Hematopoietic multipotent progenitor cell treated with erythropoietin and hydrocortisone succinate and interleukin-3 and kit ligand, for 15 days (in vitro differentiated cells): ENCODE measurements around the gene SMYD1.

ENCODE experiments used
- DNase-seq: peaks from one replicate; pipeline ENCODE4 v3.0.0-alpha.2; 2015; ENCODE audit warnings: low spot score

The SMYD1 gene

DNA sequence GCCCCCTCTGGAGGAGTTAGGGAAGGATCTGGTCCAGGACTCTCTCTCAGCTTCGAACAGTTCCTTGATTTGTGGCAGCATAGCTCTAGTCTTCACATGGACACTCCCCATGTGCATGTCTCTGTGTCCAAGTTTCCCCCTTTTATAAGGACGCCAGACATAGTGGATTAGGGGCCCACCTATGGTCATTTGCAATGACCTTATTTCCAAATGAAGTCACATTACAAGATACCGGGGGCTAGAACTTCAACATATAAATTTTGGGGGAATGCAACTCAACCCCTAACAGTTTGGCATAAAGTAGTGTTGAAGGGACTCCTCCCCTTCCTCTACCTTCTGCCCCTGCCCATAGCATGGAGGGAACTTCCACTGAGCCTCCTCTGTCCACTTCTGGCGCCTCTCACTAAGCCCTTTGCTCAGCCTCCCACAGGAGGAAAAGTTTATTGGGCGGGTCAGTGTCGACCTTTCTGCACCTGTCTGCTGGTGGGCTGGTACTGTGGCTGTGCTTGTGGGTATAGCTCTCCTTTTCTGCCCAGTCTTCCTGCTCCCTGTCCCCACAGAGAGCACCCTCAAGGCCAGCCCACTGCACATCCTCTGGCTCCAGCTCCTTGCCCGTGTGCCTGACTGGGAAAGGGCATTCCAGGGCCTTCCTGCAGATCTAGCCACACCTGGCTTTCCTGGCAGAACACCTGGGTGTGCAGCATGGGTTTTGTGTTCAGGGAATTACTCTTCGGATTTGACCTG lies 54.7 kb downstream of the SMYD1 start:
- DNase-seq = no peak

DNA sequence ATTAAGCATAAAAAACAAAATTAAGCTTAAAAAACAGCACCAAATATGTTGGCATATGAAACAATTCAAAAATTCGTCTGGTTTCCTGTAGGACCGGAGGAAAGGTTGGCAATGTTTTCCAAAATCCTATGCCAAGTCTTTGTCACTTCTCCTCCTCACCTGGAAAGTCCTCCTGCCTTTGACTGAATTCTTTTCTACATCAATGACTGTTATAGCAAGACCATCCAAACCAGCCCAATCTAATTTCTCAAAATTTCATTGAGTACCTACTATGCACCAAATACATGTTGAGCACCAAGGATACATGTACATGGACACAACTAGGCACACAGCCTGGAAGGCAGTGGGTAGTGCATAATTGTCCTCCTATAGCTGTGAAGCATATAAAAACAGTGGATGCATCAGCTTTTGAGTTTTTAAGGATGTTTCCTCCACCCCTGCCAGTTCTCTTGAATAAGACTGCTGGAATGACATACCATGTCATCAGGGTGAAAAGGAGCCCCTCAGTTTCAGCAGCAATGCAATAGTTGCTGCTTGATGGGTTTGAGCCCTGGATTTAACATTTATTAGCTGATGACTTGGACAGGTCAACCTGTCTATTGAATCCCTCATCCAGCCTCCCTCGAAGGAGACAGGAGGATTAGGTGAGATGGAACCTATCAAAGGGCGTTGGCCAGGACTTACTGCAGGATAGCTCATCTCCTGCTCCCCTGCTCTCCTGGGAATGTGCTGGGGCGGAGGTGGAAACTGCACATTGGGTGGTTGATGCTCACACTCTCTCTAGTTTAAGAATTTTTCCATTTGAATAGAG lies 55.7 kb downstream of the SMYD1 start:
- no peak for DNase-seq

DNA sequence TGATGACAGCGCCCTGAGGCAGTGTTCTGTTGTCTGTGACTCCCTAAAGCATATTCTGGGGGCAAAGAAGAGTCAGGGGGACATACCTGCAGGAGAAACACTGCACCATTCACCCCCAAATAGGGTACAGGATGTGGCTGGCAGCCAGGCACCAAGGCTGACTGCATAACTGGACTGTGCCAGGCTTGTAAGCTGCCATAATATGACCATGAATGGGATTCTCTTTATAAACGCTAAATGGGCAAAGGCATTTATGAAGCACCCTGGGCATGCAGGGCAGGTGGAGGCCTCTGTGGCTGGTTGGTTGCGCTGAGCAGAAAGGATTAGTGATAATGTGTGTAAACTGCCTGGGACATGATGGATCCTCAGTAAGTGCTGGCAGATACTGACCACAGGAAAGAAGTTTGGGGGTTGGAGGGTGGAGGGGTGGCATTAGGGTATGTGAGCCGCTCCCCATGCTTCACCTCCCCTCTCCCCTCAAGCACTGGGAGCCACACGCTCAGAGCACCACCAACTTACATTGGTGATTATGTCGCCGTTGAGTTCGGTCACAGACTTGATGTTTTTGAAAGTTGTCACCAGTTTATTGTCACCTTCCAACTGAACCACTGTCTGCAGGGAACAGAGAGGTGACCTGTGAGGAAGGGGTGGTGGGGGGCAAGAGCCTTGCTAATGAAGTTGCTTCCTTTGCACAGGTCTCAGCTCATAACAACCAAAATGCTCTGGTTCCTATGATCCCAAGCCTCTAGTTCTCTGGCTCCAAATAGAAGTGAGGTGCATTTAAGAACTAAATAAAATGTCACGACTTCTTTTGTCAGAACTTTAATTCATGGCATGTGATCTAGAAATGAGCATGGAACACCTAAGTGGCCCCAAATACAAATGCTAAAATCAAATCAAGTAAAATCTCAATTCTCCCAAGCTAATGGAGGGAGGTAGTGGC lies 56.6 kb downstream of the SMYD1 start:
- no peak for DNase-seq

- DNase-seq = no peak
Measured at GRCh38 chr2:88125344-88125923, 57.8 kb downstream of the SMYD1 start.

- DNase-seq = no peak
Measured at GRCh38 chr2:88125924-88126771, 58.5 kb downstream of the SMYD1 start.

DNA sequence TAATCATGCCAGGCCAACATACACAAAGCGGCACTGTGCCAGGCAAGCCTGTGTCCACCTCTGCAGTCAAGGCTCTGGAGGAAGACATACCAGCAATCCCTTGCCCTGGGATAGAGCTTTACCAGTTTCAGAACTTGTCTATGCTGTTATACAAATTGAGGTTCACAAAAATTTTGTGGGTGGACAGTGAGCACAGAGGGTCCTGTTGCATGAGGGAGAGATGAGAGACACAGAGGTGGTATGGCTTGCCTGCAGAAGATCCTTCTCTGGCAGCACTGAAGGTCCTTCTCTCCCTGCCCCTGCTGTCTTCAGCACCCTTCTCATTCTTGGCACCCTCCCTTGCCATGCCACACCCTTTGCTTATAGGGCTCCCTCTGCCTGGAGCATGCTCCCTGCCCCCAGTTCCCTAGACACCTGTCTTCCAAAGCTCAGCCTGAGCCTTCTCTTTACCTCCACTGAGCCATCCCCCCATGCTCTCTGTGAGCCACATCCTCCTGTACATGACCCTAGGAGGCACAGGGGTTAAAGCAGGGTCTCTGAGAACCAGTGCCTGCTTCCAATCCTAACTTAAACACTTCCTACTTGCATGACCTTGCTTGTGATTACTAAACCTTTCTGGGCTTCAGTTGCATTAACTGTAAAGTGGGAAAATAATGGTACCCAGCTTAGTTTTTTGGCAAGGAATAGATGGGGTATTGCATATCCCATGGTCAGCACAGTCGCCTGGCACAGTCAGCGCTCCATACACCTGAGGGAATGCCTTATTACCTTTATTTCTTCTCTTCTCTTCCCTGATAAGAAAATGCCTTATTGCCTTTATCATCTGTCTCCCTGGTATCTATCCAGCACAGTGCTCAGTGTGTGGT lies 59.4 kb downstream of the SMYD1 start:
- DNase-seq = no peak

DNA sequence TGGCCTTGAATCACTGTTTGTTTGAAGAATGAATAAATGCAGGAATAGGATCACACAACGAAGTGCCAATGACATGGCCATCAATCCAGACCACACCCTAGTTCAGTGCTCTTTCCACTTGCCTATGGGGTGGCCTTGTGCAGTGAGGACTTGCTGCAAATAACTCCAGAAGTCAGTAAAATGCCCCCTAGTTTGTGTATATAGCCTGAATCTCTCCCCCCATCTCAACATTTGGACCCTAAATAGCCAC lies 59.9 kb downstream of the SMYD1 start:
- DNase-seq = no peak

- no peak for DNase-seq
Measured at GRCh38 chr2:88127888-88128653, 60.4 kb downstream of the SMYD1 start, which contains the start of gene FABP1. Gene FABP1 (minus strand): TSS chr2:88128062. CDS start chr2:88128017, 45 bp downstream.

GRCh38 chr2:88128654-88129312 lies 61.2 kb downstream of the SMYD1 start:
- DNase-seq = no peak

DNA sequence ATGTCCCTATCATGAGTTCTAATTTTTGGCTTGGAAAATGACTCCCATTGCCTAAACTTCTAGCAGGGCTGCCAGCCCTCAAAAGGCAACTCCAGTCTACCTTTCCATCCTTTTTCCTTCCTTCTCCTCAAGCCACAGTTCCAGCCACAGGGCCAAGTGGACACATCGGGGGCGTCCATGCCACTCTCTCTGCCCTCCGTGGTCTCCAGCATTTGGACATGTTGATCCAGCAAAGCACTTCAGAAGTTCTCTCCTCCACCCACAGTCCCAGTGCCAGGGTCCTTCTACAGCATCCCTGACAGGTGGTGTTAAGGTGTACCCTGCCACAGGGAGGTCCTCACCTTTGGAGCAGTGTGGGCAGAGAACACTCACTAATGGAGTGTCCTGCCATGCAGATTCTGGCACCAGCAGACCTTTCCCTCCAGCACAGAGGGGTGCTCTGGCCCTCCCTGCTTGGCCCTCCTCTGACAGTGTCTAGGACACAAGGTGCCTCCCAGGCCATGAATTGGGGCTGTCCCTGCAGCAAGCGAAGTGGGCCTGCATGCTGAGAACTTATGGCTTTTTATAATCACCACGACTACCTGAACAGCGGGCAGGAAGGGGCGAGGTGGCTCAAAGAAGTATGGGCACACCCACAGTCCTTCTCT lies 61.8 kb downstream of the SMYD1 start:
- no peak for DNase-seq

DNA sequence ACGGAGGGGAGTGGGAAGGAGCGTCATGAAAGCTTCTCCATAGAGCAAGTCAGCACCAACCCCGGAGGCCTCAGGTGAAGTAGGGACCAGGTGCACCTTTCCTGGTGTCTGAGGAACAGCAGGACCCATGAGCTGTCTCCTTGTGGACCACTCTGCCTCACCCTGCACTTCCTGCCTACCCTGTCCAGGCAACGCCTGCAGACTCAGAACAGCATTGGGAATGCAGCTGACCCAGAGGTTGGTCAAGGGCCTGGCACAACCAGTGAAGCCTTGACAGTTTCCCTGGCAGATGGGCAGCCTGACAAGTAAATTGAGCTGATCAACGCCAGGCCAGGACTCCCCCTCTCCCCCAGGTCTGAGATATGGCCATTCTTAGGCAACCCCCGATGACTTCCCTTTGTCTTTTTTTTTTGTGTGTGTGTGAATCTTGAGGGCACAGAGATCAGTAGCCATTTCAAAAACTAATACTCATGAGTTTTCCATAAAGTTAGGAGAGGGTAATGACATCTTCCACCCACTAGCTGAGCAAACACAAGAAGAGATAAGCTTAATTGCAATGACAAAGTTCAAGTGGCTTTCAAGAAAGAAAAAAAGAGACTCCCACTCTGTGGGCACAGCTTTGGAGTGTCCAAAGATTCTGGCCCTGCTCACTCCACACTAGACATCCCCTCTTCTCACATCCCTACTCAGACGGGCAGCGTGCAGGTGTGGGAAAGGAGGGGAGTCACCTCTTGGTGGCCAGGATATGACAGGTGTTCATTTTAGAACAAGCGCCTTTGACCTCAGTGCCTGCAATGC lies 63.8 kb downstream of the SMYD1 start:
- no peak for DNase-seq

GRCh38 chr2:88131999-88132368 lies 64.4 kb downstream of the SMYD1 start:
- no peak for DNase-seq

DNA sequence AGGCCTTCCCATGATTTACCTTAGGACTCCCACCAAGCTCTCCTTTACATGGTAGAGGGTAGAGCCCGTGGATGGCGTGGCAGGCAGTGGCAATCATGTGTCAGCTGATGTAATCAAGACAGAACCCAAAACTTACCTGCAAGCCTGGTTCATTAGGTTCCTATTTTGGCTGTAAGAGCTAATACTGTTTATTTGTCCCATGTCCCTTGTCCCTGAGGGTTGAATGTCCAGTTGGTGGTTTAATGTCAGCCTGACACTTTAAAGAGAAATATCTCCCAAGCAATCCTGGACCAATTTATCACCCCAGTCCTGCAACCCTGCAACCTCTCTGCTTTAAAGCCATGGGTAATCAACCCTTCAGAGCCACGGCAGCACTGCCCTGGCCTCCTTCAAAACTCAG lies 66.2 kb downstream of the SMYD1 start:
- no peak for DNase-seq

GRCh38 chr2:88136817-88137216 lies 69.2 kb downstream of the SMYD1 start:
- DNase-seq = no peak

GRCh38 chr2:88137833-88138232 lies 70.2 kb downstream of the SMYD1 start:
- DNase-seq = no peak

GRCh38 chr2:88139203-88139702 lies 71.6 kb downstream of the SMYD1 start:
- no peak for DNase-seq

GRCh38 chr2:88139804-88140203 lies 72.2 kb downstream of the SMYD1 start:
- DNase-seq = no peak
